Right forelimb (tissue), 1 donor: ENCODE measurements around the gene SPSB3.
"Not testable (repeated sequence)": the region's sequence is repeated elsewhere in the genome, so short reads cannot be mapped to it uniquely, and the experiment has no call there.

Experiments used
- DNase-seq: peaks from one replicate; pipeline ENCODE4 v3.0.0-alpha.2; 2018

Gene SPSB3

GRCh38 chr16:1816396-1817275, 34.3 kb upstream of the SPSB3 start:
- DNase-seq = no peak

- no peak for DNase-seq
Measured at GRCh38 chr16:1815461-1815860, 33.1 kb upstream of the SPSB3 start.

DNA sequence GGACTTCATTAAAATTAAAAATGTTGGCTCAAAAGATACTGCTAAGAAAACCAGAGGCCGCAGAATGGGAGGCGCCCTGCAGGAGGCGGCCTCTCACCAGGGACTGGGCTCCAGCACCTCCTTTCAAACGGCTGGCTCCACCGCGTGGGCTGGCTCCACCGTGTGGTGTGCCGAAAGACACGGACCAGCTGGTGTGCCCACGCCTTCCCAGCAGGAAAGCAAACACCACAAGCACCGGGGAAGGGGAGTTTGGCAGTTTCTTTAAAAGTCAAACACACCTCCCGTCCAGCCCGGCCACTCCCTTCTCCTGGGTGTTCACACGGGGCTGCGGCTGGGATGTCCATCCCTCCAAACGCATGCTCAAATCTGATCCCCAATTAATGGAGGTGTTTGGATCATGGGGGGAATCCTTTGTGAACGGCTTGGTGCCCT, 30.4 kb upstream of the SPSB3 start:
- DNase-seq = peak; percentile 61

- DNase-seq = no peak
Measured at GRCh38 chr16:1810536-1810935, 28.2 kb upstream of the SPSB3 start.

DNA sequence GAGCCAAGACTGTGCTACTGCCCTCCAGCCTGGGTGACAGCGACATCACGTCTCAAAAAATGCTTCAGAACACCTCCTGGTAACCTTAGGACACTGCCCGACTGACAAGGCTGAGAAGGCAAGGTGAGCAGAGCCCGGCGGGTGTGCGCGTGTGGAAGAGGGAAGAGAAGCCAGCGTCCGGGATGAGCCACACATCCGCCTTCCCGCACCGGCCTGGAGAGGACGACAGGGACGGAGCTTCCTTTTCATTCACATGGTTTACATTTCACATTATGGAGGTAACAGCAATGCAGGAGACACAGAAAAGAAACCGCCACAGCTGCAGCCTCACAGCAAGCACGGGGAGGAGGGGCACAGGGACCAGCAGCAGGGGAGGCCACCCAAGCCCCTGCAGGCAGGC, 27.7 kb upstream of the SPSB3 start:
- no peak for DNase-seq

GRCh38 chr16:1809281-1809801, 27.0 kb upstream of the SPSB3 start:
- no peak for DNase-seq

DNA sequence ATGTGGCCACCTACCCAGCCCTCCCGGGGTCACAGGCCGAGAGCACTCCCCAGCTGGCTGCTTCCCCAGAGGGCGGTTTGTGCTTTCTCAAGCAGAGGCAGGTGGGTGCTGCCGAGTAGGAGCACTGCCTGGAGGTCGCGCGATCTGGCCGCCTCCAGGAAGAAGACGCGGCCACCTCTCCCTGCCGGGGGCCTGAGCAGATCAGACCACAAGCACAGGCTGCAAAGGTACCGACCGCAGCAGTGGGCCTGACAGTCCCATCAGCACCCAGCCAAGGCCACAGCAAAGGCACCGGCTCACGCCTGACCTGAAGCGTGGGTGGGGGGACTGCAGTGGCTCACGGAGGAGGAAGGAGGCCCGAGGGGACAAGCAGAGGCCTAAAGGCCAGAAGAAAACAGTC, 26.3 kb upstream of the SPSB3 start:
- no peak for DNase-seq

- no peak for DNase-seq
Measured at GRCh38 chr16:1807626-1808025, 25.3 kb upstream of the SPSB3 start.

- no peak for DNase-seq
Measured at GRCh38 chr16:1800701-1801100, 18.3 kb upstream of the SPSB3 start.

DNA sequence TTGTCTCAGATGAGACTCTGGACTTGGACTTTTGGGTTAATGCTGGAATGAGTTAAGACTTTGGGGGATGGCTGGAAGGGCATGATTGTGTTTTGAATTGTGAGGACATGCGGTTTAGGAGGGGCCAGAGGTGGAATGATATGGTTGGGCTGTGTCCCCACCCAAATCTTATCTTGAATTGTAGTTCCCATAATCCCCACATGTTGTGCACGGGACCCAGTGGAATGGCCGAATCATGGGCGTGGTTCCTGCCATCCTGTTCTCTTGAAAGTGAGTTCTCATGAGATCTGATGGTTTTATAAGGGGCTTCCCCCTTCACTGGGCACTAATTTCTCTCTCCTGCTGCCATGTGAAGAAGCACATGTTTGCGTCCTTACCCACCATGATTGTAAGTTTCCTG, 16.9 kb upstream of the SPSB3 start:
- not testable (repeated sequence) for DNase-seq

- no peak for DNase-seq
Measured at GRCh38 chr16:1794908-1795666, 12.7 kb upstream of the SPSB3 start.

- DNase-seq = no peak
Measured at GRCh38 chr16:1794221-1794871, 12.0 kb upstream of the SPSB3 start.

DNA sequence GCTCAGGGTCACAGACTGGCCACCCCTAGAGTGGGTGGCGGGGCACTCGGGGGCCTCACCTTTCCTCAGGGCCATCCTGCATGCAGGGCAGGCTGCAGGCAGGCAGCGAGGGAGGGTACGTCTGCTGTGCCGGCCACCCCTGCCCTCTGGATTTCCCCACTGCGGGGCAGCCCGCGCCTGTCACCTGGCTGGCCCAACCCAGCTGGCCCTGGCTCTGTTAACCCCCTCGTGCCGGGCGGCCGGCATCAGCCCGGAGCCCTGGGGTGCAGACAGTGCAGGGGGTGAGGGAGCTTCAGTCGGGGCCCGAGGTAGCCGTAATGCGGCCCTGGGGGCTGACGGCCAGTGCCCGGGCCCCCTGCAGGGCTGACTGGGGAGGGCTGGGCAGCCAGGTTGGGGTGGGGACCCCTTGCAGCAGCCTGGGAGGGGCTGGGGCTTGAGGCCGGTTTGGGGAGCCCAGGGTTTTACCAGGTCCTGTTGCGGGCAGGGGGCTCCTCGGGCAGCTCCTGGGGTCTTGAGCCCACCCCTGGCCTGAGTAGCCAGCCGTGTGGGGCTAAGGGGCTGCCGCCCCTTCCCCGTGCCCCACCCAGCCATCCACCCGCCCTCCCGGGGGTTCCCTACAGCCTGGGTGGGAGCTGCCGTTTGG, 11.3 kb upstream of the SPSB3 start, which contains the start of gene IGFALS:
TSS of gene IGFALS (minus strand) at position 128 of the 643 bp plus-strand sequence. CDS start at position 75, 53 bp downstream.
- DNase-seq = no peak

DNA sequence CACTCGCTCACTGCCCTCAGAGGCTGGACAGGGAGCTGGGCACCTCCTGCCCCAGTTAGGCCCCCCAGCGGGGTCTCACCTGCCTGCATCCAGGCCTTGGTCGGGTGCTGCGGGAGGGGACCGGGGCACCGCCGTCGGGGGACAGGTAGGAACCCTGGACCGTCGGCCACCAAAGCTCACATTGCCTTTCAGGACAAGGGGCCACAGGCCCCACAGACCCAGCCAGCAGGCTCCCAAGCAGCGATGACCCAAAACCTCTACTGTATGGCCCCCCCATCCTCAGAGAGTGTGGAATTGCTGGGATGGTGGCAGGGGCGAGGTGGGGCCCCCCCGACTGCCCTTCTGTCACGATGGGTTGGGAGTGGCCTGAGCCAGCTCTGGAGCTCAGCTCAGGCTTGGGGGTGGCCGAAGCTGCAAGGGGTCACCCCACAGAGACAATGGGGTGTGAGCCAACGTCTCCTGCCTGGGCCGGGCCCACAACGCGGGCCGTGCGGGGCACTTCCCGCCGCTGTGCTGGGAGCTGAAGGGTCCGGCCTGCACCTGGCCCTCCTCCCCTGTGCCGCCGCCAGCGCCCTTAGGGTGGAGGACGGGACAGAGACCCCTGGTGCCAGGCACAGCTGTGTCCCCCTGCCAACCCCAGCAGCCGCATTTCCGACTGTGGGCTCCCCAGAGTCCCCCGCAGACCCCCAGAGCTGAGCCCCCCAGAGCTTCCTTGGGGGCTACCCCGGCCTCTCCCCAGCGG, 10.6 kb upstream of the SPSB3 start:
- no peak for DNase-seq

DNA sequence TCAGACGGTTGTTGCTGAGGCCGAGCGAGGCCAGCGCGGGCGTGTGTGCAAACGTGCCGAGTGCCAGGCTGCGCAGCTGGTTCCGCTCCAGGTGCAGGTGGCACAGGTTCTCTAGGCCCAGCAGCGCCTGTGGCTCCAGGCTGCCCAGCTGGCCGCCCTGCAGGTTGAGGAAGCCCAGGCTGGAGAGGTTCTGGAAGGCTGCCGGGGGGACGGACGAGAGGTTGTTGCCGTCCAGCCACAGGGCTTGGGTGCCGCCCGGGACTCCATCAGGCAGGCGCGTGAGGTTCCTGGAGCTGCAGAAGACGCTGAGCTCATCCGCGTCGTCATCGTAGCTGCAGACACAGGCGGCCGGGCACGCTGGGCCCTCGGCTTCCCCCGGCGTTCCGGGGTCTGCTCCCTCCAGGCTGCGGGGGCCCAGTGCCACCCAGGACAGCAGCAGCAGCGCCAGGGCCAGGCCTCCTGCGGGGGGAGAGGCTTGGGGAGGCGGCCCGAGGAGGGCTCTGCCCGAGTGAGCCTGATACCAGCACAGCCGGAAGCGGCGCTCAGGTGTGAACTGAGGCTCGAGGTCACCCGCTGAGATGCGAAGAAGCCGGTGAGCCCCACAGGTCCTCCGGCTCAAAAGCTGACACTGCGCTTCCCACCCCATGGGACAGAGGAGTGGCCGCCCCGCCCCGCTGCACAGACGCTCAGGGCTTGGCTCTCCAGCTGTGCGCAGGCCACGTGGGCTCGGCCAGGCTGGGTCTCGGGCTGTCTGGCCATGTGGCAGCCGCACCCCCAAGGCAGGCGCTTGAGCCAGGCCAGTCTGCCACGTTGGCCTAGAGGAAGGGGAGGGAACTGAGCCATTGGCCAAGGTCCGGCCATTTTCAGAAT, 9.8 kb upstream of the SPSB3 start:
- DNase-seq = no peak

- DNase-seq = no peak
Measured at GRCh38 chr16:1791256-1791942, 9.0 kb upstream of the SPSB3 start.

GRCh38 chr16:1790611-1791255, 8.4 kb upstream of the SPSB3 start:
- no peak for DNase-seq

- no peak for DNase-seq
Measured at GRCh38 chr16:1790261-1790610, 7.9 kb upstream of the SPSB3 start.

DNA sequence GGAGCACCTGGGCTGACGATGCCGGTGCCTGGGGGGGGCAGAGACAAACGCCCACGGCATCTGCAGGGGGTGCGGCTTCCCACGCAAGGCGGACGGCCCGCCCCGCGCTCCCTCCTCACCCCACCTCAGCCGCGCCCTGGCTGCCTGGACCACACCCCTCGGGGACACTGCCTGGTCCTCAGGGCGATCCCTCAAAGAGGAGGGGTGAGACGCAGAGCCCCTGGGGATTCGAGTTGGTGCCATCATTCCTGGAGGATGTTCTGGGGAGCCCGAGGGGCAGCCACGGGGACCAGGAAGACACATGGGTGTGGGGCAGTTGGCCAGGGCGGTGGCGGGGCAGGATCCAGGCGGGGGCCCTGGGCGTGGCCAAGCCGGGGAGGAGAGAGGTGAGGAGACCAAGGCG, 7.3 kb upstream of the SPSB3 start:
- no peak for DNase-seq

DNA sequence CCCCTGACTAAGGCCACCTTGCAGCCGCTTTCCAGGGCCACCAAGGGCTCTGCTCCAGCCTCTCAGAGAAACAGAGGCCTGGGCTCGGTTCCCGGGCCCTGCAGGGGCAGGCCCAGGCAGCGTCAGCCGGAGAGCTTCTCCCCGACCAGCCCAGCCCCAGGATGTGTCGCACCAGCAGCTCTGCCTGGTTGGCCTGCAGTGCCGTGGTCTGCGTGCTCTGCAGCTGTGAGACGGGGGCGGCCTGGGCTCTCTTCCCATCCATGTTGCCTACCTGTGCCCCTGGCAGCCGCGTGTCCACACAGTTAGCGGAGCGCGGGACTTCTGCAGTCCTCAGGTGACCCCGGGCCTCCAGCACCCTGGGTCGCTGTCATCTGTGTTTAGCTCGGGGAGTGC, 6.3 kb upstream of the SPSB3 start:
- DNase-seq = peak; percentile 41
